ENCODE results near the gene OR6V1. TPM values are rescaled to one million over a fixed set of nuclear protein-coding genes. Genes with fewer than 3 reads are reported as not detected.

The OR6V1 gene, protein sequence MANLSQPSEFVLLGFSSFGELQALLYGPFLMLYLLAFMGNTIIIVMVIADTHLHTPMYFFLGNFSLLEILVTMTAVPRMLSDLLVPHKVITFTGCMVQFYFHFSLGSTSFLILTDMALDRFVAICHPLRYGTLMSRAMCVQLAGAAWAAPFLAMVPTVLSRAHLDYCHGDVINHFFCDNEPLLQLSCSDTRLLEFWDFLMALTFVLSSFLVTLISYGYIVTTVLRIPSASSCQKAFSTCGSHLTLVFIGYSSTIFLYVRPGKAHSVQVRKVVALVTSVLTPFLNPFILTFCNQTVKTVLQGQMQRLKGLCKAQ
- not detected in 5 replicates for total RNA-seq (2022; extraction: Qiagen RNA extraction; ENCODE audit: low read depth)

DNA sequence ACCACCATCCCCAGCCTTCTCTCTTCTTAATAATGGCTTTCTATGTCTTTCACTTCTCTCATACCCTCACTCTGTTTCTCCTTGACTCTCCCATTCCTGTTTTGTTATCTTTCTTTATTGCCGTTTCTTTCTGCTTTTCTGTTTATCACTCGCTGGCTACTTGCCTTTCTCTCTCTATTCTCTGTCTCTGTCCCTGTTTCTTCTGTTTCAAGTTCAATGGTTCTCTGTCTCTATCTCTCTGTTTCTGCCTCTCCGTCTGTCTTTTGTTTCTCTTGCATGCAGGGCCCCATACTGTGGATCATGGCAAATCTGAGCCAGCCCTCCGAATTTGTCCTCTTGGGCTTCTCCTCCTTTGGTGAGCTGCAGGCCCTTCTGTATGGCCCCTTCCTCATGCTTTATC lies at the start of gene OR6V1:
Gene OR6V1 (plus strand): TSS at position 301 of the 400 bp plus-strand sequence. CDS start 0 bp downstream, at position 301.

DNA sequence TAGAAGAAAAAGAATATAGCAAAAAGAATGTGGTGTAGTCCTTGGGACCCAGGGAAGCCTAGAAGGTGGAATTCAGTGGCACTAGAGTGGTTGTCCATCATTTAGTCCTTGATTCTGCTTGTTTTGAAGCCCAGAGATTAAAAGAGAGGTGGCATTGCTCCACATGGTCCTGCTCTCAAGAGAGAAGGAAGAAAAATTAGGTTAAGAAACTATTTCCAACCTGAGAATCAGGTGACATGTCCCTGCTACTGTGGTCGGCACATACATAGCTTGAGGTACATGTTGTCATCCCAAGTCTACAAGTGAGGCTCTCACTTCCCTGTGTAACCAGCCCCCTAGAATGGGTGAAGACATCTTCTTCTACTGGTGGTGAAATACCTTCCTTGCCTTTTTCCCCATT lies 25.1 kb upstream of the OR6V1 start, which contains the start of gene OR9A2:
Gene OR9A2 (minus strand): TSS at position 101 of the 400 bp plus-strand sequence. CDS start 0 bp downstream, at position 101.

Other genes with a start within 250 kb of the OR6V1 start
- gene EPHB6, start 197.3 kb upstream of the OR6V1 start, total RNA-seq (2022; extraction: Qiagen RNA extraction; ENCODE audit: low read depth): 0.35 to 1.1 TPM (median 0.59 TPM) in 5 replicates
- gene TRPV6, start 166.6 kb upstream of the OR6V1 start, total RNA-seq (2022; extraction: Qiagen RNA extraction; ENCODE audit: low read depth): not detected in 5 replicates
- not detected in 5 replicates for gene TRPV5, start 118.6 kb upstream of the OR6V1 start, total RNA-seq (2022; extraction: Qiagen RNA extraction; ENCODE audit: low read depth)
- not detected in 5 replicates for gene LLCFC1, start 112.9 kb upstream of the OR6V1 start, total RNA-seq (2022; extraction: Qiagen RNA extraction; ENCODE audit: low read depth)
- gene KEL, start 90.0 kb upstream of the OR6V1 start, total RNA-seq (2022; extraction: Qiagen RNA extraction; ENCODE audit: low read depth): not detected in 5 replicates
- gene OR9A2, start 25.2 kb upstream of the OR6V1 start, total RNA-seq (2022; extraction: Qiagen RNA extraction; ENCODE audit: low read depth): not detected in 5 replicates
- 0.28 TPM in 1 of 5 replicates, not detected in the others for gene PIP, start 79.7 kb downstream of the OR6V1 start, total RNA-seq (2022; extraction: Qiagen RNA extraction; ENCODE audit: low read depth)
- not detected in 5 replicates for gene TAS2R39, start 131.1 kb downstream of the OR6V1 start, total RNA-seq (2022; extraction: Qiagen RNA extraction; ENCODE audit: low read depth)
- not detected in 5 replicates for gene TAS2R40, start 169.7 kb downstream of the OR6V1 start, total RNA-seq (2022; extraction: Qiagen RNA extraction; ENCODE audit: low read depth)
- gene GSTK1, start 211.1 kb downstream of the OR6V1 start, total RNA-seq (2022; extraction: Qiagen RNA extraction; ENCODE audit: low read depth): 111 to 134 TPM (median 116 TPM) in 5 replicates
- 0.85 to 1.7 TPM (median 1.4 TPM) in 5 replicates for gene TMEM139, start 232.6 kb downstream of the OR6V1 start, total RNA-seq (2022; extraction: Qiagen RNA extraction; ENCODE audit: low read depth)
- gene CASP2, start 236.0 kb downstream of the OR6V1 start, total RNA-seq (2022; extraction: Qiagen RNA extraction; ENCODE audit: low read depth): 17.1 to 23.9 TPM (median 20.9 TPM) in 5 replicates